Testis (tissue), 2 donors: ENCODE measurements around the gene TXLNA.

Experiments used
- POLR2A ChIP-seq: fragments of 450-650 bp; IDR thresholded peaks from one replicate; pipeline ENCODE4 v1.6.1; 2017; ENCODE audit warnings: antibody characterized with exemption, mild to moderate bottlenecking, moderate library complexity
- TF ChIP-seq, protein P1 (sequence below), 3 experiments: fragments of 450-650 bp in 2 of 3; fragments of 200-600 bp in 1 of 3; sonication (generic) in 1 of 3; IDR thresholded peaks; one replicate each; pipeline ENCODE4 v1.5.1; 2016 to 2019; ENCODE audit warnings: antibody characterized with exemption in 3 of 3, mild to moderate bottlenecking in 2 of 3, moderate library complexity in 1 of 3

- TF ChIP-seq, protein P1, sequence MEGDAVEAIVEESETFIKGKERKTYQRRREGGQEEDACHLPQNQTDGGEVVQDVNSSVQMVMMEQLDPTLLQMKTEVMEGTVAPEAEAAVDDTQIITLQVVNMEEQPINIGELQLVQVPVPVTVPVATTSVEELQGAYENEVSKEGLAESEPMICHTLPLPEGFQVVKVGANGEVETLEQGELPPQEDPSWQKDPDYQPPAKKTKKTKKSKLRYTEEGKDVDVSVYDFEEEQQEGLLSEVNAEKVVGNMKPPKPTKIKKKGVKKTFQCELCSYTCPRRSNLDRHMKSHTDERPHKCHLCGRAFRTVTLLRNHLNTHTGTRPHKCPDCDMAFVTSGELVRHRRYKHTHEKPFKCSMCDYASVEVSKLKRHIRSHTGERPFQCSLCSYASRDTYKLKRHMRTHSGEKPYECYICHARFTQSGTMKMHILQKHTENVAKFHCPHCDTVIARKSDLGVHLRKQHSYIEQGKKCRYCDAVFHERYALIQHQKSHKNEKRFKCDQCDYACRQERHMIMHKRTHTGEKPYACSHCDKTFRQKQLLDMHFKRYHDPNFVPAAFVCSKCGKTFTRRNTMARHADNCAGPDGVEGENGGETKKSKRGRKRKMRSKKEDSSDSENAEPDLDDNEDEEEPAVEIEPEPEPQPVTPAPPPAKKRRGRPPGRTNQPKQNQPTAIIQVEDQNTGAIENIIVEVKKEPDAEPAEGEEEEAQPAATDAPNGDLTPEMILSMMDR (IDR thresholded peaks at IDR 0.05): no peak
- no peak for TF ChIP-seq POLR2A
These were observed 889 bp upstream of the TXLNA start for GRCh38 chr1:32178380-32179192.
